H9 (cell line): ENCODE measurements around the gene SSNA1. TPM values are rescaled to one million over a fixed set of nuclear protein-coding genes. Genes with fewer than 3 reads are reported as not detected.

ENCODE experiments used
- DNase-seq: peaks from one replicate; pipeline ENCODE4 v3.0.0-alpha.2; 2017
- H2AFZ ChIP-seq: one replicate; pipeline ENCODE4 v1.6.1; 2013; ENCODE audit warnings: mild to moderate bottlenecking, low read length, control low read depth, moderate library complexity
- H2AK5ac ChIP-seq: 2 replicates; pipeline ENCODE4 v1.6.1; 2013; ENCODE audit warnings: low read length, control low read depth, mixed read lengths; ENCODE audit not compliant: insufficient read length
- H2BK120ac ChIP-seq: one replicate; pipeline ENCODE4 v1.6.1; 2013; ENCODE audit warnings: low read depth, mild to moderate bottlenecking, low read length, control low read depth, inconsistent platforms; ENCODE audit not compliant: poor library complexity, severe bottlenecking
- H2BK12ac ChIP-seq: 2 replicates; pipeline ENCODE4 v1.6.1; 2013; ENCODE audit warnings: low read length, control low read depth, mixed read lengths, low read depth; ENCODE audit not compliant: insufficient read length
- H2BK15ac ChIP-seq: 2 replicates; pipeline ENCODE4 v1.6.1; 2013; ENCODE audit warnings: low read depth, low read length, control low read depth
- H2BK20ac ChIP-seq: one replicate; pipeline ENCODE4 v1.6.1; 2013; ENCODE audit warnings: low read depth, mild to moderate bottlenecking, low read length, control low read depth, inconsistent platforms; ENCODE audit not compliant: poor library complexity, severe bottlenecking
- H2BK5ac ChIP-seq: 2 replicates; pipeline ENCODE4 v1.6.1; 2013; ENCODE audit warnings: low read length, control low read depth, mixed read lengths; ENCODE audit not compliant: insufficient read length
- H3K14ac ChIP-seq: 2 replicates; pipeline ENCODE4 v1.6.1; 2013; ENCODE audit warnings: low read length, control low read depth; ENCODE audit not compliant: insufficient read depth
- H3K18ac ChIP-seq: 2 replicates; pipeline ENCODE4 v1.6.1; 2013; ENCODE audit warnings: low read depth, mild to moderate bottlenecking, mixed read lengths, low read length, control low read depth; ENCODE audit not compliant: insufficient read length
- H3K23ac ChIP-seq: 2 replicates; pipeline ENCODE4 v1.6.1; 2013; ENCODE audit warnings: low read length, control low read depth, mixed read lengths, low read depth; ENCODE audit not compliant: insufficient read length
- H3K23me2 ChIP-seq: 2 replicates; pipeline ENCODE4 v1.6.1; 2013; ENCODE audit warnings: low read depth, mild to moderate bottlenecking, mixed read lengths, low read length, control low read depth; ENCODE audit not compliant: insufficient read length, poor library complexity, severe bottlenecking
- H3K27ac ChIP-seq: 2 replicates; pipeline ENCODE4 v1.5.1; 2013; ENCODE audit warnings: low read length, control low read depth, mixed read lengths, low read depth; ENCODE audit not compliant: insufficient read length
- H3K27me3 ChIP-seq: 2 replicates; pipeline ENCODE4 v1.6.1; 2013; ENCODE audit warnings: low read length, control low read depth, inconsistent platforms; ENCODE audit not compliant: insufficient read depth
- H3K4ac ChIP-seq: 2 replicates; pipeline ENCODE4 v1.6.1; 2013; ENCODE audit warnings: low read depth, mild to moderate bottlenecking, control low read depth, inconsistent platforms, low read length, moderate library complexity
- H3K4me1 ChIP-seq: 2 replicates; pipeline ENCODE4 v1.6.1; 2013; ENCODE audit warnings: low read length, control low read depth, inconsistent platforms; ENCODE audit not compliant: insufficient read depth
- H3K4me2 ChIP-seq: 2 replicates; pipeline ENCODE4 v1.6.1; 2013; ENCODE audit warnings: low read length, control low read depth, mixed read lengths; ENCODE audit not compliant: insufficient read length, insufficient read depth
- H3K56ac ChIP-seq: 2 replicates; pipeline ENCODE4 v1.6.1; 2013; ENCODE audit warnings: low read depth, mild to moderate bottlenecking, mixed read lengths, low read length, control low read depth; ENCODE audit not compliant: insufficient read length
- H3K79me1 ChIP-seq: 2 replicates; pipeline ENCODE4 v1.6.1; 2013; ENCODE audit warnings: low read depth, mild to moderate bottlenecking, moderate library complexity, low read length, control low read depth, inconsistent platforms; ENCODE audit not compliant: insufficient read depth, poor library complexity, severe bottlenecking
- H3K79me2 ChIP-seq: 2 replicates; pipeline ENCODE4 v1.6.1; 2013; ENCODE audit warnings: low read length, control low read depth, inconsistent platforms; ENCODE audit not compliant: insufficient read depth
- H3K9ac ChIP-seq: 2 replicates; pipeline ENCODE4 v1.6.1; 2013; ENCODE audit warnings: low read length, control low read depth, mixed read lengths; ENCODE audit not compliant: insufficient read length; ENCODE audit errors: extremely low read depth
- H3K9me3 ChIP-seq: one replicate; pipeline ENCODE4 v1.6.1; 2013; ENCODE audit warnings: low read depth, low read length, inconsistent platforms; ENCODE audit not compliant: control insufficient read depth
- H3T11ph ChIP-seq: one replicate; pipeline ENCODE4 v1.6.1; 2013; ENCODE audit warnings: mild to moderate bottlenecking, low read length, control low read depth, inconsistent platforms
- H4K20me1 ChIP-seq: one replicate; pipeline ENCODE4 v1.6.1; 2013; ENCODE audit not compliant: control insufficient read depth, insufficient read length, insufficient read depth
- H4K5ac ChIP-seq: 2 replicates; pipeline ENCODE4 v1.6.1; 2013; ENCODE audit warnings: low read depth, mild to moderate bottlenecking, mixed read lengths, low read length, control low read depth; ENCODE audit not compliant: insufficient read length
- H4K8ac ChIP-seq: replicated peaks from 2 replicates; pipeline ENCODE4 v1.6.1; 2013; ENCODE audit warnings: low read length, control low read depth, mixed read lengths, low read depth; ENCODE audit not compliant: insufficient read length
- H4K91ac ChIP-seq: 2 replicates; pipeline ENCODE4 v1.6.1; 2013; ENCODE audit warnings: low read depth, mild to moderate bottlenecking, moderate library complexity, mixed read lengths, low read length, control low read depth; ENCODE audit not compliant: insufficient read length
- H3K27ac Mint-ChIP-seq, 3 experiments: 2 replicates in 2 of 3; 3 replicates in 1 of 3; pipeline ENCODE4 v1.8.0; 2020 to 2021; ENCODE audit warnings: mixed read lengths in 3 of 3, mild to moderate bottlenecking in 1 of 3, moderate library complexity in 1 of 3
- H3K27me3 Mint-ChIP-seq: 2 replicates; pipeline ENCODE4 v1.8.0; 2021; ENCODE audit warnings: low read depth, mild to moderate bottlenecking, moderate library complexity, mixed read lengths
- H3K36me3 Mint-ChIP-seq, 3 experiments: 2 replicates in 2 of 3; 3 replicates in 1 of 3; pipeline ENCODE4 v1.8.0; 2020 to 2021; ENCODE audit warnings: low read depth in 3 of 3, mixed read lengths in 3 of 3; ENCODE audit not compliant: insufficient read depth in 1 of 3
- H3K4me1 Mint-ChIP-seq, 2 experiments: 2 replicates each; pipeline ENCODE4 v1.8.0; 2020; ENCODE audit warnings: mixed read lengths in 2 of 2
- H3K4me3 Mint-ChIP-seq, 2 experiments: 2 replicates in 1 of 2; 3 replicates in 1 of 2; pipeline ENCODE4 v1.8.0; 2020 to 2021; ENCODE audit warnings: mild to moderate bottlenecking in 2 of 2, mixed read lengths in 2 of 2, moderate library complexity in 1 of 2
- H3K9me3 Mint-ChIP-seq, 2 experiments: 2 replicates in 1 of 2; 3 replicates in 1 of 2; pipeline ENCODE4 v1.8.0; 2020; ENCODE audit warnings: mild to moderate bottlenecking in 2 of 2, mixed read lengths in 2 of 2, moderate library complexity in 1 of 2
- CTCF ChIP-seq: fragments of 200-600 bp; sonication (generic); conservative IDR thresholded peaks from 3 replicates; pipeline ENCODE4 v1.8.0; 2021; ENCODE audit warnings: antibody characterized with exemption, mild to moderate bottlenecking
- WGBS: extraction: QIAGEN DNeasy Blood & Tissue Kit; methylation state at CpG from one replicate; pipeline ENCODE4 v1.1.7; 2013; ENCODE audit warnings: missing lambda C conversion rate, low lambda C conversion rate, mixed read lengths; ENCODE audit not compliant: insufficient read length; ENCODE audit errors: extremely low coverage; 5-methylcytosine and 5-hydroxymethylcytosine counted together
- total RNA-seq: library from RNA; stranded (reverse); gene quantifications from 2 replicates; pipeline ENCODE4 v1.2.1, GENCODE V29; 2021

SSNA1 gene
- total RNA-seq, 1 experiment from 2014 or later, result 69.2 TPM

DNA sequence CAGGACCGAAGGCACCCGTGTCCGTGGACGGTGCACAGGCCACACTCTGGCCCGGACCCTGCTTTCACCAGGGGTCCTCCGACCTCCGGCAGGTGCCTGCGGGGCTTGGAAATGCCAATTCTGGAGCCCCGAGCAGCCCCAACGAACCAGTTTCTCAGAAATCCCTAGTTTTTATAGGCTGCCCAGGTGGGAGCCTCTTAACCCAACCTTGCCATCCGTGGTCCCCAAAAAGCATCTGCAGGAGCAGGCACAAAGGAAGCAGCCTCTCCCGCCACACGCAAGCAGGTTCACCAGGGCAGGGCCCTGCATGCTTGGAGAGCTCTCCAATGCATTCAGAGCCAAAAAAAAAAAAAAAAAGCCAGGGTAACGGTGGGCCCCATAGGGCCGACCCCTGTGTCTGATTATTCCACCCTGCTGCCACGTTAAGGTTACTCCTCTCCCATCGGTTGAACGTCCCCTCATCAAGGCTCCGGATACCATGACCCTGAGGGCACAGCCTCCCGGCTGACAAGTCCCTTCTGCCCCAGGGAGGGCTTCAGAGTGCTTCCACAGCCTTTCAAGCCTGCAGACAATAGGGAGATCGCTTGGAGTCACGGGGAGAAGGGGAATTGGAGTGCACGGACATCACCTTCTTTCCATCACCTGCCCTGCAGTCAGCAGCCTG lies 12.9 kb downstream of the SSNA1 start:
- Histone ChIP-seq H3K4me2 (peak overlapping the region; percentile 65), H2AK5ac (no peak overlapping the region), H3K4ac (no peak overlapping the region), H3K27me3 (no peaks in the 10 kb centered on the region), H2BK12ac (no peak overlapping the region), H3K23me2 (peaks cover 8% of the 10 kb centered on the region), H3K18ac (peak overlapping the region; percentile 52), H3K27ac (no peak overlapping the region), H2AFZ (no peak overlapping the region), H3K23ac (no peak overlapping the region), H2BK20ac (no peak overlapping the region), H3K14ac (peak overlapping the region; percentile 86; the same call in 1 of the 2 replicates), H3T11ph (no peak overlapping the region), H2BK5ac (no peak overlapping the region), H3K9ac (peak overlapping the region; percentile 67), H4K5ac (no peak overlapping the region), H4K91ac (no peak overlapping the region), H2BK120ac (no peak overlapping the region), H3K9me3 (no peaks in the 10 kb centered on the region), H2BK15ac (no peak overlapping the region), H4K20me1 (no peaks in the 10 kb centered on the region), H4K8ac (no peak overlapping the region), H3K4me1 (no peaks in the 10 kb centered on the region; the same call in 1 of the 2 replicates), H3K79me1 (peaks cover 16% of the 10 kb centered on the region), H3K79me2 (peaks cover 12% of the 10 kb centered on the region; the same call in 1 of the 2 replicates), H3K56ac (no peak overlapping the region)
- Mint-ChIP-seq H3K4me3 (peak overlapping the region; percentile 76 to 85), H3K9me3 (no peaks in the 10 kb centered on the region), H3K27me3 (peaks cover 2% of the 10 kb centered on the region; the same call in 1 of the 2 replicates), H3K27ac (peak overlapping the region; percentile 18 to 82 (median 66); a peak in 1 of 7 replicates), H3K36me3 (peaks cover 0 to 6% (median 0%) of the 10 kb centered on the region in 3 experiments; a peak in 5 of 7 replicates), H3K4me1 (peaks cover 15 to 37% of the 10 kb centered on the region in 2 experiments)
- no peak for TF ChIP-seq CTCF
- DNase-seq, result no peak
- WGBS, result no CpG with 5 or more reads among the region's 23 CpGs
